ENCODE data around the gene MTHFD2.

The MTHFD2 gene

GRCh38 chr2:74264281-74264680 lies 65.9 kb downstream of the MTHFD2 start:
- peaks cover 6% of the 10 kb centered on the region; the same call in 1 of the 2 replicates for H3K4me1 ChIP-seq (ENCODE audit: control insufficient read depth, insufficient read depth, low read length)
- H3K36me3 ChIP-seq (ENCODE audit: control insufficient read depth, insufficient read depth, low read length): no peaks in the 10 kb centered on the region
- no peaks in the 10 kb centered on the region for H3K9me3 ChIP-seq (ENCODE audit: control insufficient read depth, insufficient read depth, low read depth, low read length)
- H3K9ac ChIP-seq (ENCODE audit: low read length): no peak overlapping the region
- H3K27me3 ChIP-seq (ENCODE audit: control insufficient read depth, insufficient read depth, low read length): no peaks in the 10 kb centered on the region
- no peak overlapping the region for H3K4me3 ChIP-seq (ENCODE audit: low read depth, low read length)
- H3K27ac ChIP-seq (ENCODE audit: low read depth, low read length): no peak overlapping the region

- H3K36me3 ChIP-seq (ENCODE audit: control insufficient read depth, insufficient read depth, low read length): no peaks in the 10 kb centered on the region
- H3K9ac ChIP-seq (ENCODE audit: low read length): no peak overlapping the region
- no peak overlapping the region for H3K4me3 ChIP-seq (ENCODE audit: low read depth, low read length)
- no peaks in the 10 kb centered on the region for H3K27me3 ChIP-seq (ENCODE audit: control insufficient read depth, insufficient read depth, low read length)
- no peaks in the 10 kb centered on the region for H3K4me1 ChIP-seq (ENCODE audit: control insufficient read depth, insufficient read depth, low read length)
- H3K27ac ChIP-seq (ENCODE audit: low read depth, low read length): no peak overlapping the region
- H3K9me3 ChIP-seq (ENCODE audit: control insufficient read depth, insufficient read depth, low read depth, low read length): no peaks in the 10 kb centered on the region
These were observed 68.7 kb downstream of the MTHFD2 start for GRCh38 chr2:74267068-74267467.
